NCI-H2107 treated with DMSO at 0.1 percent for 48 hours (cell line): ENCODE results near the gene CSK.
A peak's percentile ranks its signal among the peaks of the same experiment; 100 is the strongest.

Source experiments
- DNase-seq: peaks from one replicate; lab custom pipeline; 2025; ENCODE audit not compliant: unreplicated experiment; lab: John Stamatoyannopoulos, UW

CSK gene

GRCh38 chr15:74799856-74800558 is 18.1 kb downstream of the CSK start:
- DNase-seq = peak; percentile 19

DNA sequence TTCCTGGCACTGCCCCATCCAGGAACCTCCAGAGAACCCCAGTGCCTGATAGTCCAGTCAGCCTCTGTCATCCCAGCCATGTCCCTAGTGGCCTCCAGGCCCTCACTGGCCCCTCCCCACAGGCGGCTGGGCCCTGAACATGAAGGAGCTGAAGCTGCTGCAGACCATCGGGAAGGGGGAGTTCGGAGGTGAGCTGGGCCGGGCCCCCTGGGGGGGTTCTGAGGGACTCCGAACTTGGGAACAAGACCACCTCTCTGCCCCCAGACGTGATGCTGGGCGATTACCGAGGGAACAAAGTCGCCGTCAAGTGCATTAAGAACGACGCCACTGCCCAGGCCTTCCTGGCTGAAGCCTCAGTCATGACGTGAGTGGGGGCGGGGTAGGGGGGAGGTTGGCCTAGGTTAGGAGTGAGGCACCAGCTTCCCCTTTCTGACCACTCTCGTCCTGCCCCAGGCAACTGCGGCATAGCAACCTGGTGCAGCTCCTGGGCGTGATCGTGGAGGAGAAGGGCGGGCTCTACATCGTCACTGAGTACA is 18.7 kb downstream of the CSK start:
- no peak for DNase-seq

- DNase-seq = no peak
Measured at GRCh38 chr15:74801311-74801997, 19.6 kb downstream of the CSK start.

DNA sequence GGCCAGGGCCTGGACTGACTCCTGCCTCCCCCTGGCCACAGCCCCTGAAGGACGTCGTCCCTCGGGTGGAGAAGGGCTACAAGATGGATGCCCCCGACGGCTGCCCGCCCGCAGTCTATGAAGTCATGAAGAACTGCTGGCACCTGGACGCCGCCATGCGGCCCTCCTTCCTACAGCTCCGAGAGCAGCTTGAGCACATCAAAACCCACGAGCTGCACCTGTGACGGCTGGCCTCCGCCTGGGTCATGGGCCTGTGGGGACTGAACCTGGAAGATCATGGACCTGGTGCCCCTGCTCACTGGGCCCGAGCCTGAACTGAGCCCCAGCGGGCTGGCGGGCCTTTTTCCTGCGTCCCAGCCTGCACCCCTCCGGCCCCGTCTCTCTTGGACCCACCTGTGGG is 20.4 kb downstream of the CSK start:
- DNase-seq = no peak

GRCh38 chr15:74802862-74803447 is 21.1 kb downstream of the CSK start:
- DNase-seq = no peak

DNA sequence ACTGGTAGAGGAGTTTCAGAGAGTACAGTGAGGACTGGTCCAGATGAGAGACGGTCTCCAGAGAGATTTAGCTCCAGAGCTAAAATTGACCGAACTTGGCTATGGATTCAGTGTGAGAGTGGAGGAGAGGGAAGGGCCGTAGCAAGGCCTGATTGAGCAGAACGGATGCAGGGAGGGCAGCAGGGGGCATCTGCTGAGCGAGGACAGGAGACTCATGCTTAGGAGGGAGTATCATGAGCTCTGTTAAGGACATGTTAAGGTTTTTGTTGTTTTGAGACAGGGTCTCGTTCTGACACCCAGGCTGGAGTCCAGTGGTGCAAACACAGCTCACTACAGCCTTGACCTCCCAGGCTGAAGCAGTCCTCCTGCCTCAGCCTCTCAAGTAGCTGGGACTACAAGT is 23.1 kb downstream of the CSK start:
- no peak for DNase-seq

- DNase-seq = no peak
Measured at GRCh38 chr15:74807282-74807681, 25.4 kb downstream of the CSK start.

- no peak for DNase-seq
Measured at GRCh38 chr15:74808078-74808839, 26.4 kb downstream of the CSK start.

GRCh38 chr15:74808840-74809229 is 27.0 kb downstream of the CSK start:
- no peak for DNase-seq

DNA sequence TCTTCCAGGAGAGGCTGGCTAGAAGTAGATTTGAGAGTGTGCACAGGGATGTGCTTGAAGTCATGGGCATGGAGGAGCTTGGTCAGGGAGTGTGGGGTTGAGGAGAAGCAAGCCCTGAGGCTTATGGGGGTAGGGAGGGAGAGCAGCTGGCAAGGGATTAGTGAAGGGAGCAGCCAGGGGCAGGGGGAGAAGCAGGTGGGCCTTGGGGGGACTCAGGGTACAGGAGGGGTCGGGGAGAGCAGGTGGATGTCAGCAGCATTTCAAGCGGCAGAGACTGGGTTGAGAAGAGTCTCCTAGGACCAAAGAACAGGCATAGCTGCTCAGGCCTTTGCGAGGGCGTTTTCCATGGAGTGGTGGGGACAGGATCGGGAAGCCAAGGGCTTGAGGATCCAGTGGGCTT is 27.4 kb downstream of the CSK start:
- DNase-seq = no peak

- no peak for DNase-seq
Measured at GRCh38 chr15:74809956-74810355, 28.1 kb downstream of the CSK start.

GRCh38 chr15:74812533-74812932 is 30.7 kb downstream of the CSK start, which contains the start of gene LMAN1L:
TSS of gene LMAN1L (plus strand) at chr15:74812835. CDS start at chr15:74812855, 20 bp downstream.
- DNase-seq = no peak

GRCh38 chr15:74815121-74815934 is 33.4 kb downstream of the CSK start:
- no peak for DNase-seq

- DNase-seq = no peak
Measured at GRCh38 chr15:74815961-74816360, 34.1 kb downstream of the CSK start.

DNA sequence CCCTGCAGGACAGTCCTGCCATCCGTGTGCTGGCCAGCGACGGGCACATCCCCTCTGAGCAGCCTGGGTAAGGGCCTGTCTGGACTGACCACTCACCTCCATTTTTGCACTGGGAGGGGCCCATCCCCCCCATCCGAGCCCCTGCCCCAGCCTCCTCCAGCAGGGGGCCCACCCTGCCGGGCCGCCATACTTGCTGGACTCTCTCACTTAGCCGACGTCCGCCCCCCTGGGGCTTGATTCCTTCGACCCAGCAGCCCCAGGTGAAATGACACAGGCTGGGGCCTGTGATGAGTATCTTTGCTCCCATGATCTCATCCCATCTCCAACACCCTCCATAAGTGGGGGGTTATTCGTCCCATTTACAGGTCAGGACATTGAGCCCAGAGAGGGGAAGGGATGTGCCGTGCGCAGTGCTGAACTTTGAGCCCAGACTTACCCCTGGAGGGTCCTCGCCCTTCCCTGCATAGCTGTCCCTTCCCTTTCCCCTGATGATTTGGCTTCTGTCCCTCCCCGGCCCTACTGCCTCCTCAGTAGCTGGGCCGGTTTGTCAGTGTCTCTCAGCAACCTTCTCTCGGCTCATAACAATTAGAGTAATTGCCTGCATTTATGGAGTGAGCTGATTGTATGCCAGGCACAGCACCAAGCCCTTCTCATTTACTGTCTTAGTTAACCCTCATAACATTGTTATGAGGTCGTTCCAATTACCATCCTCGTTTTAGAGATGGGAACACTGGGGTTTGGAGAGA is 34.9 kb downstream of the CSK start:
- DNase-seq = no peak

- no peak for DNase-seq
Measured at GRCh38 chr15:74817370-74817737, 35.5 kb downstream of the CSK start.

GRCh38 chr15:74820056-74820455 is 38.2 kb downstream of the CSK start:
- DNase-seq = no peak

DNA sequence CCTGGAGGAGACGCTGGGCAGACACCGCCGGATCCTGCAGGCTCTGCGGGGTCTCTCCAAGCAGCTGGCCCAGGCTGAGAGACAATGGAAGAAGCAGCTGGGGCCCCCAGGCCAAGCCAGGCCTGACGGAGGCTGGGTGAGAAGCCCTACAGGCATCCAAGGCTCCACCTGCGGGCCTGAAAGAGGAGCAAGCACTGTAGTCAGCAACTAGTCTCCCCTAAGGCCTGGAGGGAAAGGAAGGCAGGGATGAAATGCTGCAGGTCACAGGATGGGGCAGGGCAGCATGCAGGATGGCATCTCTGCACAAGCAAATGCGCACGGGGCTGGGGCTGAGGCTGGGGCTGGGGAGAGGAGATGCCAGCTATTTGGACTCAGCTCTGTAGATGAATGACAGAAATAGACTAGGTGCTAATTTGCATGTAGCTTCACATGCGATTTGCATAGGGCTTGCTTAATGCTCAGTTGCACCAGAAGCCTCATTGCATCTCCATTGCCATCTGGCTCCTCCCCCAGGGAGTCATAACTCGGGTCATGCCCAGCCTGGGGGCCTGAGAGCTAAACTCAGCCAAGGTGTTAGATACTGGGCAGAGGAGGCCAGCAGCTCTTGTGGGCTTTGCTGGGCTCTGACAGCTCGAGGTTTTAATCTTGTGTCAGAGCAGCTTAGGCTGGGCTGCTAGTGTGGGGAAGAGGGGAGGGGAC is 39.4 kb downstream of the CSK start:
- DNase-seq = no peak

DNA sequence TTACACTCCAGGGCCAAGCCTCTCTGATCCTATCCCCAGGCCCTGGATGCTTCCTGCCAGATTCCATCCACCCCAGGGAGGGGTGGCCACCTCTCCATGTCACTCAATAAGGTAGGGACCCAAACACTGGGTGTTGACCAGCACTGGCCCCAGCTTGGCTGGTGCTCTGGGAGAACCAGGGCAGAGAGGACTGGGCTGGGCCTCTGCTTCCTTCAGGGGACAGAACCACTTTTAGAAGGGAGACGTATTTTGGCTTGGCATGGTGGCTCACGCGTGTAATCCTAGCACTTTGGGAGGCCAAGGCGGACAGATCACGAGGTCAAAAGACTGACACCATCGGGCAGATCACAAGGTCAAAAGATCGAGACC is 39.9 kb downstream of the CSK start:
- no peak for DNase-seq
